H9 (cell line): ENCODE data around the gene ARHGEF6. TPM values are rescaled to one million over a fixed set of nuclear protein-coding genes. Genes with fewer than 3 reads are reported as not detected.
A peak's percentile ranks its signal among the peaks of the same experiment; 100 is the strongest.

Experiments used
- DNase-seq: peaks from one replicate; pipeline ENCODE4 v3.0.0-alpha.2; 2017
- H2AFZ ChIP-seq: one replicate; pipeline ENCODE4 v1.6.1; 2013; ENCODE audit warnings: mild to moderate bottlenecking, low read length, control low read depth, moderate library complexity
- H2AK5ac ChIP-seq: 2 replicates; pipeline ENCODE4 v1.6.1; 2013; ENCODE audit warnings: low read length, control low read depth, mixed read lengths; ENCODE audit not compliant: insufficient read length
- H2BK120ac ChIP-seq: one replicate; pipeline ENCODE4 v1.6.1; 2013; ENCODE audit warnings: low read depth, mild to moderate bottlenecking, low read length, control low read depth, inconsistent platforms; ENCODE audit not compliant: poor library complexity, severe bottlenecking
- H2BK12ac ChIP-seq: 2 replicates; pipeline ENCODE4 v1.6.1; 2013; ENCODE audit warnings: low read length, control low read depth, mixed read lengths, low read depth; ENCODE audit not compliant: insufficient read length
- H2BK15ac ChIP-seq: 2 replicates; pipeline ENCODE4 v1.6.1; 2013; ENCODE audit warnings: low read depth, low read length, control low read depth
- H2BK20ac ChIP-seq: one replicate; pipeline ENCODE4 v1.6.1; 2013; ENCODE audit warnings: low read depth, mild to moderate bottlenecking, low read length, control low read depth, inconsistent platforms; ENCODE audit not compliant: poor library complexity, severe bottlenecking
- H2BK5ac ChIP-seq: 2 replicates; pipeline ENCODE4 v1.6.1; 2013; ENCODE audit warnings: low read length, control low read depth, mixed read lengths; ENCODE audit not compliant: insufficient read length
- H3K14ac ChIP-seq: 2 replicates; pipeline ENCODE4 v1.6.1; 2013; ENCODE audit warnings: low read length, control low read depth; ENCODE audit not compliant: insufficient read depth
- H3K18ac ChIP-seq: 2 replicates; pipeline ENCODE4 v1.6.1; 2013; ENCODE audit warnings: low read depth, mild to moderate bottlenecking, mixed read lengths, low read length, control low read depth; ENCODE audit not compliant: insufficient read length
- H3K23ac ChIP-seq: 2 replicates; pipeline ENCODE4 v1.6.1; 2013; ENCODE audit warnings: low read length, control low read depth, mixed read lengths, low read depth; ENCODE audit not compliant: insufficient read length
- H3K23me2 ChIP-seq: 2 replicates; pipeline ENCODE4 v1.6.1; 2013; ENCODE audit warnings: low read depth, mild to moderate bottlenecking, mixed read lengths, low read length, control low read depth; ENCODE audit not compliant: insufficient read length, poor library complexity, severe bottlenecking
- H3K27ac ChIP-seq: 2 replicates; pipeline ENCODE4 v1.5.1; 2013; ENCODE audit warnings: low read length, control low read depth, mixed read lengths, low read depth; ENCODE audit not compliant: insufficient read length
- H3K27me3 ChIP-seq: 2 replicates; pipeline ENCODE4 v1.6.1; 2013; ENCODE audit warnings: low read length, control low read depth, inconsistent platforms; ENCODE audit not compliant: insufficient read depth
- H3K4ac ChIP-seq: 2 replicates; pipeline ENCODE4 v1.6.1; 2013; ENCODE audit warnings: low read depth, mild to moderate bottlenecking, control low read depth, inconsistent platforms, low read length, moderate library complexity
- H3K4me1 ChIP-seq: 2 replicates; pipeline ENCODE4 v1.6.1; 2013; ENCODE audit warnings: low read length, control low read depth, inconsistent platforms; ENCODE audit not compliant: insufficient read depth
- H3K4me2 ChIP-seq: 2 replicates; pipeline ENCODE4 v1.6.1; 2013; ENCODE audit warnings: low read length, control low read depth, mixed read lengths; ENCODE audit not compliant: insufficient read length, insufficient read depth
- H3K56ac ChIP-seq: 2 replicates; pipeline ENCODE4 v1.6.1; 2013; ENCODE audit warnings: low read depth, mild to moderate bottlenecking, mixed read lengths, low read length, control low read depth; ENCODE audit not compliant: insufficient read length
- H3K79me1 ChIP-seq: 2 replicates; pipeline ENCODE4 v1.6.1; 2013; ENCODE audit warnings: low read depth, mild to moderate bottlenecking, moderate library complexity, low read length, control low read depth, inconsistent platforms; ENCODE audit not compliant: insufficient read depth, poor library complexity, severe bottlenecking
- H3K79me2 ChIP-seq: 2 replicates; pipeline ENCODE4 v1.6.1; 2013; ENCODE audit warnings: low read length, control low read depth, inconsistent platforms; ENCODE audit not compliant: insufficient read depth
- H3K9ac ChIP-seq: 2 replicates; pipeline ENCODE4 v1.6.1; 2013; ENCODE audit warnings: low read length, control low read depth, mixed read lengths; ENCODE audit not compliant: insufficient read length; ENCODE audit errors: extremely low read depth
- H3K9me3 ChIP-seq: one replicate; pipeline ENCODE4 v1.6.1; 2013; ENCODE audit warnings: low read depth, low read length, inconsistent platforms; ENCODE audit not compliant: control insufficient read depth
- H3T11ph ChIP-seq: one replicate; pipeline ENCODE4 v1.6.1; 2013; ENCODE audit warnings: mild to moderate bottlenecking, low read length, control low read depth, inconsistent platforms
- H4K20me1 ChIP-seq: one replicate; pipeline ENCODE4 v1.6.1; 2013; ENCODE audit not compliant: control insufficient read depth, insufficient read length, insufficient read depth
- H4K5ac ChIP-seq: 2 replicates; pipeline ENCODE4 v1.6.1; 2013; ENCODE audit warnings: low read depth, mild to moderate bottlenecking, mixed read lengths, low read length, control low read depth; ENCODE audit not compliant: insufficient read length
- H4K8ac ChIP-seq: replicated peaks from 2 replicates; pipeline ENCODE4 v1.6.1; 2013; ENCODE audit warnings: low read length, control low read depth, mixed read lengths, low read depth; ENCODE audit not compliant: insufficient read length
- H4K91ac ChIP-seq: 2 replicates; pipeline ENCODE4 v1.6.1; 2013; ENCODE audit warnings: low read depth, mild to moderate bottlenecking, moderate library complexity, mixed read lengths, low read length, control low read depth; ENCODE audit not compliant: insufficient read length
- H3K27ac Mint-ChIP-seq, 3 experiments: 2 replicates in 2 of 3; 3 replicates in 1 of 3; pipeline ENCODE4 v1.8.0; 2020 to 2021; ENCODE audit warnings: mixed read lengths in 3 of 3, mild to moderate bottlenecking in 1 of 3, moderate library complexity in 1 of 3
- H3K27me3 Mint-ChIP-seq: 2 replicates; pipeline ENCODE4 v1.8.0; 2021; ENCODE audit warnings: low read depth, mild to moderate bottlenecking, moderate library complexity, mixed read lengths
- H3K36me3 Mint-ChIP-seq, 3 experiments: 2 replicates in 2 of 3; 3 replicates in 1 of 3; pipeline ENCODE4 v1.8.0; 2020 to 2021; ENCODE audit warnings: low read depth in 3 of 3, mixed read lengths in 3 of 3; ENCODE audit not compliant: insufficient read depth in 1 of 3
- H3K4me1 Mint-ChIP-seq, 2 experiments: 2 replicates each; pipeline ENCODE4 v1.8.0; 2020; ENCODE audit warnings: mixed read lengths in 2 of 2
- H3K4me3 Mint-ChIP-seq, 2 experiments: 2 replicates in 1 of 2; 3 replicates in 1 of 2; pipeline ENCODE4 v1.8.0; 2020 to 2021; ENCODE audit warnings: mild to moderate bottlenecking in 2 of 2, mixed read lengths in 2 of 2, moderate library complexity in 1 of 2
- H3K9me3 Mint-ChIP-seq, 2 experiments: 2 replicates in 1 of 2; 3 replicates in 1 of 2; pipeline ENCODE4 v1.8.0; 2020; ENCODE audit warnings: mild to moderate bottlenecking in 2 of 2, mixed read lengths in 2 of 2, moderate library complexity in 1 of 2
- CTCF ChIP-seq: fragments of 200-600 bp; sonication (generic); conservative IDR thresholded peaks from 3 replicates; pipeline ENCODE4 v1.8.0; 2021; ENCODE audit warnings: antibody characterized with exemption, mild to moderate bottlenecking
- WGBS: extraction: QIAGEN DNeasy Blood & Tissue Kit; methylation state at CpG from one replicate; pipeline ENCODE4 v1.1.7; 2013; ENCODE audit warnings: missing lambda C conversion rate, low lambda C conversion rate, mixed read lengths; ENCODE audit not compliant: insufficient read length; ENCODE audit errors: extremely low coverage; 5-methylcytosine and 5-hydroxymethylcytosine counted together
- total RNA-seq: library from RNA; stranded (reverse); gene quantifications from 2 replicates; pipeline ENCODE4 v1.2.1, GENCODE V29; 2021

The ARHGEF6 gene
- total RNA-seq, 1 experiment from 2014 or later = 3.6 TPM

- Mint-ChIP-seq H3K4me3 (peak overlapping the region in 1 of 2 experiments; percentile 78; a peak in 3 of 5 replicates), H3K36me3 (peaks cover 0 to 2% (median 0%) of the 10 kb centered on the region in 3 experiments; a peak in 2 of 7 replicates), H3K27ac (no peak overlapping the region), H3K4me1 (peaks cover 14 to 15% of the 10 kb centered on the region in 2 experiments), H3K9me3 (peaks cover 50 to 58% of the 10 kb centered on the region in 2 experiments), H3K27me3 (peaks cover 12% of the 10 kb centered on the region)
- no peak for TF ChIP-seq CTCF
- Histone ChIP-seq H3K79me1 (no peaks in the 10 kb centered on the region), H3K23ac (no peak overlapping the region), H2AFZ (no peak overlapping the region), H3K27ac (no peak overlapping the region), H3K4me2 (no peak overlapping the region), H3K79me2 (no peaks in the 10 kb centered on the region), H2BK20ac (no peak overlapping the region), H3K56ac (no peak overlapping the region), H4K5ac (no peak overlapping the region), H4K20me1 (no peaks in the 10 kb centered on the region), H3K27me3 (no peaks in the 10 kb centered on the region), H3K9me3 (peaks cover 34% of the 10 kb centered on the region), H3K23me2 (no peaks in the 10 kb centered on the region), H4K91ac (no peak overlapping the region), H2BK15ac (no peak overlapping the region), H2BK120ac (no peak overlapping the region), H2AK5ac (no peak overlapping the region), H3K4ac (no peak overlapping the region), H3K9ac (no peak overlapping the region), H4K8ac (no peak overlapping the region), H3K4me1 (no peaks in the 10 kb centered on the region), H2BK5ac (no peak overlapping the region), H2BK12ac (no peak overlapping the region), H3K14ac (no peak overlapping the region), H3T11ph (no peak overlapping the region), H3K18ac (no peak overlapping the region)
- no peak for DNase-seq
- no CpG with 5 or more reads among the region's 1 CpG for whole genome bisulfite sequencing
Measured at GRCh38 chrX:136765821-136766356, 14.8 kb downstream of the ARHGEF6 start.
